ENCODE results near the gene VTI1A. TPM values are rescaled to one million over a fixed set of nuclear protein-coding genes. Genes with fewer than 3 reads are reported as not detected.

Gene VTI1A
- total and polyA plus RNA-seq, 2 experiments from 2014 or later, result 26.8 to 31.0 TPM

- TF ChIP-seq ZNF462 (CRISPR knock-in tag; IDR thresholded peaks at IDR 0.05), result no peak
- no peak for TF ChIP-seq NANOG (IDR thresholded peaks at IDR 0.05; ENCODE audit: borderline replicate concordance)
- TF ChIP-seq, protein P1, sequence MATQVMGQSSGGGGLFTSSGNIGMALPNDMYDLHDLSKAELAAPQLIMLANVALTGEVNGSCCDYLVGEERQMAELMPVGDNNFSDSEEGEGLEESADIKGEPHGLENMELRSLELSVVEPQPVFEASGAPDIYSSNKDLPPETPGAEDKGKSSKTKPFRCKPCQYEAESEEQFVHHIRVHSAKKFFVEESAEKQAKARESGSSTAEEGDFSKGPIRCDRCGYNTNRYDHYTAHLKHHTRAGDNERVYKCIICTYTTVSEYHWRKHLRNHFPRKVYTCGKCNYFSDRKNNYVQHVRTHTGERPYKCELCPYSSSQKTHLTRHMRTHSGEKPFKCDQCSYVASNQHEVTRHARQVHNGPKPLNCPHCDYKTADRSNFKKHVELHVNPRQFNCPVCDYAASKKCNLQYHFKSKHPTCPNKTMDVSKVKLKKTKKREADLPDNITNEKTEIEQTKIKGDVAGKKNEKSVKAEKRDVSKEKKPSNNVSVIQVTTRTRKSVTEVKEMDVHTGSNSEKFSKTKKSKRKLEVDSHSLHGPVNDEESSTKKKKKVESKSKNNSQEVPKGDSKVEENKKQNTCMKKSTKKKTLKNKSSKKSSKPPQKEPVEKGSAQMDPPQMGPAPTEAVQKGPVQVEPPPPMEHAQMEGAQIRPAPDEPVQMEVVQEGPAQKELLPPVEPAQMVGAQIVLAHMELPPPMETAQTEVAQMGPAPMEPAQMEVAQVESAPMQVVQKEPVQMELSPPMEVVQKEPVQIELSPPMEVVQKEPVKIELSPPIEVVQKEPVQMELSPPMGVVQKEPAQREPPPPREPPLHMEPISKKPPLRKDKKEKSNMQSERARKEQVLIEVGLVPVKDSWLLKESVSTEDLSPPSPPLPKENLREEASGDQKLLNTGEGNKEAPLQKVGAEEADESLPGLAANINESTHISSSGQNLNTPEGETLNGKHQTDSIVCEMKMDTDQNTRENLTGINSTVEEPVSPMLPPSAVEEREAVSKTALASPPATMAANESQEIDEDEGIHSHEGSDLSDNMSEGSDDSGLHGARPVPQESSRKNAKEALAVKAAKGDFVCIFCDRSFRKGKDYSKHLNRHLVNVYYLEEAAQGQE (IDR thresholded peaks at IDR 0.05; ENCODE audit: unreplicated experiment), result no peak
Observed at GRCh38 chr10:112816891-112817290, 369.9 kb downstream of the VTI1A start (continued).

- H3K79me2 ChIP-seq (replicated peaks; ENCODE audit: insufficient read depth), result no peaks in the 10 kb centered on the region
- H3K4me3 ChIP-seq, result no peak overlapping the region
- Mint-ChIP-seq H3K4me3 (no peak overlapping the region), H3K9me3 (peaks cover 3% of the 10 kb centered on the region; the same call in 1 of the 3 replicates), H3K36me3 (ENCODE audit: low read depth) (no peaks in the 10 kb centered on the region; the same call in 2 of the 3 replicates), H3K4me1 (peaks cover 66% of the 10 kb centered on the region), H3K27ac (no peak overlapping the region; the same call in 1 of the 2 replicates), H3K27me3 (ENCODE audit: insufficient read depth, low read depth, poor library complexity) (peaks cover 18% of the 10 kb centered on the region)
- DNase-seq (ENCODE audit: low spot score) (no peak), ATAC-seq (no peak)
- H2AFZ ChIP-seq, result no peak overlapping the region
- H3K27ac ChIP-seq (ENCODE audit: low read depth), result no peak overlapping the region
- peaks cover 4% of the 10 kb centered on the region for H3K9me2 ChIP-seq (ENCODE audit: insufficient read depth)
- H3F3A ChIP-seq (replicated peaks; ENCODE audit: low read depth), result peaks cover 8% of the 10 kb centered on the region
- H3K4me2 ChIP-seq, result no peak overlapping the region
- peaks cover 39% of the 10 kb centered on the region for H3K4me1 ChIP-seq (ENCODE audit: insufficient read depth)
- peaks cover 16% of the 10 kb centered on the region for H3K27me3 ChIP-seq (ENCODE audit: insufficient read depth)
- H4K20me1 ChIP-seq (replicated peaks; ENCODE audit: insufficient read depth), result no peaks in the 10 kb centered on the region
- no peak for TF ChIP-seq EZH2phosphoT487 (IDR thresholded peaks at IDR 0.05; ENCODE audit: unreplicated experiment)
- no peak for TF ChIP-seq CTCF (conservative IDR thresholded peaks at IDR 0.05; ENCODE audit: low read depth in 2 of 2)
- H3K36me3 ChIP-seq (ENCODE audit: insufficient read depth), result no peaks in the 10 kb centered on the region; the same call in 1 of the 2 replicates
Observed at GRCh38 chr10:112817981-112818777, 371.2 kb downstream of the VTI1A start.
